ENCODE results near the gene ASXL1. TPM values are rescaled to one million over a fixed set of nuclear protein-coding genes. Genes with fewer than 3 reads are reported as not detected.
A peak's percentile ranks its signal among the peaks of the same experiment; 100 is the strongest.

Gene ASXL1
- total and polyA plus RNA-seq, 10 donors: 14.1 to 149 (median 96.8) TPM

DNA sequence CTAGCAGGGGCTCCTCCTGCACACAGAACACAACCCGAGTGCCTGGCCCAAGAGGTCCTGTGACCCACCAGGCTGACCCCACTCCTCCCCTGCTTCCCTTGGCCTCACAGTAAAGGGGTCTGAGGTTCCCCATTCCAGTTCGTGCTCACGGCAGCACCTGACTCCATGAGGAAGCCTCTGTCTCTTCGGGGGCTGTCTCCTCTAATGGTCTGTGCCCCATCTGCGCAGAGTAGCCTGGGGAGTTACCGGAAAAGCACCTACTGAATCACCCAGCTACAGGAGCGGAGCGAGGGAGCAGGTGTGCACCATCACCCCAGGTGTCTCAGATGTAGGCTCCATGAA lies 93.2 kb downstream of the ASXL1 start:
- WGBS, 5 donors: 68 to 83% (median 77%) methylated on average over 6 to 8 of the region's 8 CpGs
- Histone ChIP-seq H3K27me3 (replicated peaks in 1 of 7) (no peaks in the 10 kb centered on the region), H3K9me3 (no peaks in the 10 kb centered on the region), H3K27ac (peak overlapping the region in 5 of 8 donors; percentile 22 to 53 (median 45)), H3K36me3 (peaks cover 0 to 100% (median 58%) of the 10 kb centered on the region in 6 donors), H3K4me1 (peaks cover 14 to 74% (median 43%) of the 10 kb centered on the region in 6 donors), H3K4me3 (no peak overlapping the region)
- TF ChIP-seq POLR2AphosphoS5 (IDR thresholded peaks at IDR 0.05) (no peak), POLR2A (IDR thresholded peaks at IDR 0.05) (no peak)
- TF ChIP-seq, protein P1, sequence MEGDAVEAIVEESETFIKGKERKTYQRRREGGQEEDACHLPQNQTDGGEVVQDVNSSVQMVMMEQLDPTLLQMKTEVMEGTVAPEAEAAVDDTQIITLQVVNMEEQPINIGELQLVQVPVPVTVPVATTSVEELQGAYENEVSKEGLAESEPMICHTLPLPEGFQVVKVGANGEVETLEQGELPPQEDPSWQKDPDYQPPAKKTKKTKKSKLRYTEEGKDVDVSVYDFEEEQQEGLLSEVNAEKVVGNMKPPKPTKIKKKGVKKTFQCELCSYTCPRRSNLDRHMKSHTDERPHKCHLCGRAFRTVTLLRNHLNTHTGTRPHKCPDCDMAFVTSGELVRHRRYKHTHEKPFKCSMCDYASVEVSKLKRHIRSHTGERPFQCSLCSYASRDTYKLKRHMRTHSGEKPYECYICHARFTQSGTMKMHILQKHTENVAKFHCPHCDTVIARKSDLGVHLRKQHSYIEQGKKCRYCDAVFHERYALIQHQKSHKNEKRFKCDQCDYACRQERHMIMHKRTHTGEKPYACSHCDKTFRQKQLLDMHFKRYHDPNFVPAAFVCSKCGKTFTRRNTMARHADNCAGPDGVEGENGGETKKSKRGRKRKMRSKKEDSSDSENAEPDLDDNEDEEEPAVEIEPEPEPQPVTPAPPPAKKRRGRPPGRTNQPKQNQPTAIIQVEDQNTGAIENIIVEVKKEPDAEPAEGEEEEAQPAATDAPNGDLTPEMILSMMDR (IDR thresholded peaks at IDR 0.05 in 8 of 11, conservative IDR thresholded peaks at IDR 0.05 in 3 of 11): no peak
- DNase-seq: no peak
- intact Hi-C loops (cut with DNase I; ENCODE audit: low total_unique reads): no loop called here

- peaks cover 17 to 75% (median 45%) of the 10 kb centered on the region in 6 donors for H3K4me1 ChIP-seq
- TF ChIP-seq POLR2AphosphoS5 (IDR thresholded peaks at IDR 0.05) (peak in 2 of 3 donors; percentile 19 to 50), POLR2A (IDR thresholded peaks at IDR 0.05) (no peak)
- TF ChIP-seq, protein P1 (IDR thresholded peaks at IDR 0.05 in 8 of 11, conservative IDR thresholded peaks at IDR 0.05 in 3 of 11): peak in 1 of 11 experiments; percentile 7
- H3K4me3 ChIP-seq: no peak overlapping the region
- peak overlapping the region in 4 of 8 donors; percentile 38 to 53 (median 46) for H3K27ac ChIP-seq
- intact Hi-C loops (cut with DNase I; ENCODE audit: low total_unique reads): no loop called here
- peaks cover 0 to 96% (median 53%) of the 10 kb centered on the region in 6 donors for H3K36me3 ChIP-seq
- H3K27me3 ChIP-seq (replicated peaks in 1 of 7): no peaks in the 10 kb centered on the region
- H3K9me3 ChIP-seq: no peaks in the 10 kb centered on the region
- 59 to 67% (median 66%) methylated on average over 25 to 27 of the region's 27 CpGs for whole genome bisulfite sequencing, 5 donors
- peak; percentile 71 for DNase-seq
Observed at GRCh38 chr20:32451682-32452461, 93.7 kb downstream of the ASXL1 start.

DNA sequence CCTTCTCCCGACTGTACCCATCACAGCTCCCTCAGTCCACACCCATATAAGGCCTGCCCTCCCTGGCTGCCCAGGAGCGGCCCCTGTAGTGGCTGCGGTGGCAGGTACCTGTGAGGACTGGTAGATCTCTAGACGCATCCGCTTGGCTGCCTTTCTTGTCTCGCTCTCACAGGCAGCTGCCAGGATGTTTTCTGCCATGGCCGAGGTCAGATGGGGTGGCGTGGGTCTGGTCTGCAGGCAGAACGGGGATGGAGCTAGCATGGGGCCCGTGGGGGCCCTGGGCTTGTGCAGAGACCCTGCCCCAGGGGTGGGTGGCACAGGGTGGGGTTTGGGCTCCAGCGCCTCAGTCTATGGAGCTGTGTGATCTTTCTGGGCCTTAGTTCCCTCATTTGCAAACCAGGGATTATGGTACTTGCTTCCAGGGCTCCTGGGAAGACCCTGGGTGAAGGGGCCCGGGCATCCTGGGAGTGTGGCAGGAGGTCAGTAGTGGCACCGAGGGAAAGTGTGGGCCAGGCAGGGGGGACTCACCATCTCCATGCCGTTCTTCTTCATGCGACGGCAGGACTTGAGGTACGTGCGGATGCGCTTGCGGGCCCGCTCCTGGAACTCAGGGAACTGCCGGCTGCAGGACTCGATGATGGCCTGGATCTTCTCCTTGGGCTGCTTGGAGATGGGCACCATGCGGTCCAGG lies 94.8 kb downstream of the ASXL1 start:
- Histone ChIP-seq H3K27ac (peak overlapping the region in 1 of 8 donors; percentile 53), H3K4me1 (peaks cover 27 to 83% (median 53%) of the 10 kb centered on the region in 6 donors), H3K27me3 (replicated peaks in 1 of 7) (no peaks in the 10 kb centered on the region), H3K9me3 (no peaks in the 10 kb centered on the region), H3K36me3 (peaks cover 0 to 86% (median 44%) of the 10 kb centered on the region in 6 donors), H3K4me3 (no peak overlapping the region)
- 90 to 94% (median 91%) methylated on average over 21 to 24 of the region's 24 CpGs for WGBS, 5 donors
- peak; percentile 66 for DNase-seq
- intact Hi-C loops (cut with DNase I; ENCODE audit: low total_unique reads): no loop called here
- TF ChIP-seq POLR2AphosphoS5 (IDR thresholded peaks at IDR 0.05): no peak
- TF ChIP-seq, protein P1 (IDR thresholded peaks at IDR 0.05 in 8 of 11, conservative IDR thresholded peaks at IDR 0.05 in 3 of 11): no peak
- TF ChIP-seq POLR2A (IDR thresholded peaks at IDR 0.05): no peak
